ENCODE measurements around the gene ZNF804A.
"Not testable (repeated sequence)": the region's sequence is repeated elsewhere in the genome, so short reads cannot be mapped to it uniquely, and the experiment has no call there.

ZNF804A gene

DNA sequence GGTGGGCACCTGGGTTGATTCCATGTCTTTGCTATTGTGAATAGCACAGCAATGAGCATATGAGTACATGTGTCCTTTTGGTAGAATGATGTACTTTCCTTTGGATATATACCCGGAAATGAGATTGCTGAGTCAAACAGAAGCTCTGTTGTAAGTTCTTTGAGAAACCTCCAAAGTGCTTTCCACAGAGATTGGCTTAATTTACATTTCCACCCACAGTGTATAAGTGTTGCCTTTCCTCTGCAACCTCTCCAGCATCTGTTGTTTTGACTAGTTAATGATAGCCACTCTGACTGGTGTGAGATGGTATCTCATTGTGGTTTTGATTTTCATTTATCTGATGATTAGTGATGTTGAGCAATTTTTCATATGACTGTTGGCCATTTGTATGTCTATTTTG lies 194.8 kb downstream of the ZNF804A start:
- no peak for DNase-seq (ENCODE audit: low read depth, low spot score)
- no peak overlapping the region for H3K27ac ChIP-seq

- no peak overlapping the region for H3K27ac ChIP-seq
- no peak for DNase-seq (ENCODE audit: low read depth, low spot score)
These were observed 201.1 kb downstream of the ZNF804A start for GRCh38 chr2:184799379-184799778.

- H3K27ac ChIP-seq = no peak overlapping the region
- DNase-seq (ENCODE audit: low read depth, low spot score) = no peak
These were observed 216.1 kb downstream of the ZNF804A start for GRCh38 chr2:184814421-184814820.

- no peak overlapping the region for H3K27ac ChIP-seq
- DNase-seq (ENCODE audit: low read depth, low spot score) = no peak
These were observed 217.5 kb downstream of the ZNF804A start for GRCh38 chr2:184815824-184816223.

DNA sequence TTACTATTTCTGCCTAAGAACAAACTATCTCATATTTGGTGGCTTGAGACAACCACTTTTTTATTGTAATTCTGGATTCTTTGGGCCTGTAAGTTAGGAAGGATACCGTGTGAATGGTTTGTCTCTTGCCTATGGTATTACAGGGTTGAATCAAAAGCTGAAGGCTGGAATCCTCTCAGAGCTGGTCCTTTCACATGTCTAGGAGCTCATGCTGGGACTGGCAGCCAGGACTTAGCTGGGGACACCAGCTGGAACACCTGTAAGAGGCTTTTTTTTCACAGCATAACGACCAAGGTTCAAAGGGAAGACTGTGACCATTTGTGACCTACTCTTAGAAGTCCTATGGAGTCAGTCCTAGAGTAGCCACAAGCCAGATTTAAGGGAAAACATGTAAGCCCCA lies 226.3 kb downstream of the ZNF804A start:
- no peak for DNase-seq (ENCODE audit: low read depth, low spot score)

DNA sequence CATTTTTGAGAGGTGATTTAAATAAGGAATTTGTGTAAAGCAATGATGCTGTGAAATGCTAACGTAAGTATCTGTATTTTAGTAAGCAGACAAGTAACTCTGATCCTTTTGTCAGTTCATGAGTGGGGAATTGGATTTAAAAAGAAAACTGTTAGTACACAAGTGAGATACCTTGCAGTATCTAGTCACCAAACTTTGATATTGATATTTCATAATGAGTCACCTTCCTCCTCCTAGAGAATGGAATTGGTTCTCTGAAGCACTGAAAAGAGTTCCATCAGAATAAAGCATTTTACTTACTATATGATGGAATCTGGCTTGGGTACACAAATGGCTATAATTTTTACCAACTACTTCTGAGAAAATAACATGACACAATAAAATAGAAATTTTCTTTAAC lies 232.2 kb downstream of the ZNF804A start:
- no peak for DNase-seq (ENCODE audit: low read depth, low spot score)
- no peak overlapping the region for H3K27ac ChIP-seq

More for the DNA sequence above, 226.3 kb downstream of the ZNF804A start:
- H3K27ac ChIP-seq = no peak overlapping the region

- no peak overlapping the region for H3K27ac ChIP-seq
- DNase-seq (ENCODE audit: low read depth, low spot score) = no peak
These were observed 236.5 kb downstream of the ZNF804A start for GRCh38 chr2:184834699-184835397.

DNA sequence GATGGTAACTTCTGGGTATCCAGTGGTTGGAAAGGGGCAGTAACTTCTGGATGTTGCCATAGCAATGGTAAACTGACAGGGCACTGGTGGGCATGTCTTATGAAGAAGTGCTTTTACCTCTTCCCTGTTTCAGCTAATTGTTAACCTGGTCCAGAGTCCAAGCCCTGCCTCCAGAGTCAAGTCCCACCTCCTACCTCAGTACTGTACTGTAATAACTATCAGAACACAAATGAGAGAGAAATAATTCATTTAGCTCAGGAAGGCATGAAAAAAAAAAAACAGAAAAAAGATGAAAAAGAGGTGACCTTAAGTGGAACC lies 237.0 kb downstream of the ZNF804A start:
- DNase-seq (ENCODE audit: low read depth, low spot score) = no peak
- H3K27ac ChIP-seq = no peak overlapping the region

GRCh38 chr2:184847331-184847730 lies 249.0 kb downstream of the ZNF804A start:
- no peak overlapping the region for H3K27ac ChIP-seq
- DNase-seq (ENCODE audit: low read depth, low spot score) = no peak

GRCh38 chr2:184849516-184849915 lies 251.2 kb downstream of the ZNF804A start:
- DNase-seq (ENCODE audit: low read depth, low spot score) = no peak
- H3K27ac ChIP-seq = no peak overlapping the region

DNA sequence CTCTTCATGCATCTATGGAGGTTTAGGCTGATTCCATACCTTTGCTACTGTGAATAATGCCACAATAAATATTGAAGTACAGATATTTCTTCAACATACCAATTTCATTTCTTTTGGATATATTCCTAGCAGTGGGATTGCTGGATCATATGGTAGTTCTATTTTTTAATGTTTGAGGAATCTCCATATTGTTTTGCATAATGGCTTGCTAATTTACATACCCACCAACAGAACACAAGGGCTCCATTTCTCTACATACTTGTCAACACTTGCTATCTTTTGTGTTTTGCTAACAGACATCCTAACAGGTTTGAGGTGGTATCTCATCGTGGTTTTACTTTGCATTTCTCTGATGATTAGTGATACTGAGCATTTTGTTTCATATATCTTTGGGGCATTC lies 253.2 kb downstream of the ZNF804A start:
- no peak for DNase-seq (ENCODE audit: low read depth, low spot score)
- H3K27ac ChIP-seq = no peak overlapping the region

- no peak for DNase-seq (ENCODE audit: low read depth, low spot score)
These were observed 260.9 kb downstream of the ZNF804A start for GRCh38 chr2:184859187-184859586.

DNA sequence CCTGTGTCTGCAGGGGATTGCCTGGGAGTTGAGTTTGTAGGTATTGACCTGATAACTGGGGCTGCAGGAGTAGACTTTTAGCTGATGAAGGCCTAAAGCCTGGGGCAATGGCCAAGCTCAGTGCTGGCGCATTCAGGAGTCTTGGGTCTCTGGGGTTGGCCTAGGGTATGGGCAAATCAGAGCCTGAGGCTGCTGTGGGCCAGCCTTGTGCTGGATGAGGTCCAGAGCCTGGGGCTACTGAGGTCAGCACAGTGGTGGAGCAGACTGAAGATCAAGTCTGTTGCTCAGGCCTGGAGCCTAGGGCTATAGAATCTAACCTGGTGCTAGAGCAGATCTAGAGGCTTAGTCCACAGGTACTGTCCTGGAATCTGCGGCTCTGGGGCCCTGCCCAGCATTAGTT lies 262.4 kb downstream of the ZNF804A start:
- no peak for DNase-seq (ENCODE audit: low read depth, low spot score)
- no peak overlapping the region for H3K27ac ChIP-seq

More at GRCh38 chr2:184859187-184859586, 260.9 kb downstream of the ZNF804A start:
- H3K27ac ChIP-seq = no peak overlapping the region

DNA sequence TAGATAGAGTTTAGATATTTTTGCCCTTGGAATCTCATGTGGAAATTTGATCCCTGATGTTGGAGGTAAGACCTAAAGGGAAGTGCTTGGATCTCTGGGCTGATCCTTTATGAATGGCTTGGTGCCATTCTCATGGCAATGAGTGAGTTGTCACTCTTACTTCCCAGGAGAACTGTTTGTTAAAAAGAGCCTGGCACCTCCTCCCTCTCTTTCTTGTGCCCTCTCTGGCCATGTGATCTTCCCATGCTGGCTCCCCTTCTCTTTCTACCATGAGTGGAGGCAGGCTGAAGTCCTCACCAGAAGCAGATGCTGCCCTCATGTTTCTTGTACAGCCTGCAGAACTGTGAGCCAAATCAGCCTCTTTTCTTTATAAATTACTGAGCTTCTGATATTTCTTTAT lies 276.9 kb downstream of the ZNF804A start:
- H3K27ac ChIP-seq = no peak overlapping the region
- no peak for DNase-seq (ENCODE audit: low read depth, low spot score)

- no peak overlapping the region for H3K27ac ChIP-seq
- no peak for DNase-seq (ENCODE audit: low read depth, low spot score)
These were observed 277.6 kb downstream of the ZNF804A start for GRCh38 chr2:184875911-184876310.

- H3K27ac ChIP-seq = no peak overlapping the region
- no peak for DNase-seq (ENCODE audit: low read depth, low spot score)
These were observed 279.6 kb downstream of the ZNF804A start for GRCh38 chr2:184877909-184878308.

DNA sequence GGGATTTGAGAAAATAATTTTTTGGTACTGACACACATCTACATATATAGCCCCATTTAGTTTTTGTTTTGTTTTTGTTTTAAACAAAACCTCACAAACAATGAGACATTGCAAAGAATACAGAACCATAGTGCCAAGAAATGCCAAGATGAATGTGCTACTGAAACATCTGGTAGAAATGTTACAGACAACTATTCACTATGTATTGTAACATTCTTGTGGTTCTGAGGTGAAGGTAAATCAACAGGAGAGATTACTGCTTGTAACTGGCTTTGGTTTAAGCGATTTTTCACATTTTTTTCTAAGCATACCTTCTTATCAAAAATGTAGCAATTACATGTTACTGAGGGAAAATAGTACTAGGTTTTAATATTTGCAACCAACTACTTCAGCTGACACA lies 281.3 kb downstream of the ZNF804A start:
- H3K27ac ChIP-seq = no peak overlapping the region
- DNase-seq (ENCODE audit: low read depth, low spot score) = no peak

DNA sequence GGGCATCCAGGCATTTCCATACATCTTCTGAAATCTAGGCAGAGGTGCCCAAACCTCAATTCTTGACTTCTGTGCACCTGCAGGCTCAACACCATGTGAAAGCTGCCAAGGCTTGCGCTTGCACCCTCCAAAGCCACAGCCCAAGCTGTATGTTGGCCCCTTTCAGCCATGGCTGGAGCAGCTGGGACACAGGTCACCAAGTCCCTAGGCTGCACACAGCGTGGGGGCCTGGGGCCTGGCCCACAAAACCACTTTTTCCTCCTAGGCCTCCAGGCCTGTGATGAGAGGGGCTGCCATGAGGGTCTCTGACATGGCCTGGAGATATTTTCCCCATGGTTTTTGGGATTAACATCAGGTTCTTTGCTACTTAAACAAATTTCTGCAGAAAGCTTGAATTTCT lies 288.3 kb downstream of the ZNF804A start:
- not testable (repeated sequence) for H3K27ac ChIP-seq; DNase-seq (ENCODE audit: low read depth, low spot score)

- no peak for DNase-seq (ENCODE audit: low read depth, low spot score)
- no peak overlapping the region for H3K27ac ChIP-seq
These were observed 292.0 kb downstream of the ZNF804A start for GRCh38 chr2:184890311-184890710.

GRCh38 chr2:184904991-184905390 lies 306.7 kb downstream of the ZNF804A start:
- DNase-seq (ENCODE audit: low read depth, low spot score) = no peak

DNA sequence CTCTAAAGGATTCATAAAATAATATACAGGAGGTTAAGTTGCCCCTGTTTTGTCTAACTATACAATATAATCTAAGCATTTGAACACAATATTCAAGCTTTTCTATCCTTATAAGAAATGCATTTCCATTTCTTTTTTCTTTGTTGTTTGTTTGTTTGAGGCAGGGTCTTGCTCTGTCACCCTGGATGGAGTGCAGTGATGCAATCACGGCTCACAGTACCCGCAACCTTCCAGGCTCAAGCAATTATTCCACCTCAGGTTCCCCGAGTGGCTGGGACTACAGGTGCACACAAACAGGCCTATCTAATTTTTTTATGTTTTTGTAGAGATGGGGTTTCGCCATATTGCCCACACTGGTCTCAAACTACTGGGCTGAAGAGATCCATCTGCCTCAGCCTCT lies 307.8 kb downstream of the ZNF804A start:
- no peak overlapping the region for H3K27ac ChIP-seq
- no peak for DNase-seq (ENCODE audit: low read depth, low spot score)

More at GRCh38 chr2:184904991-184905390, 306.7 kb downstream of the ZNF804A start:
- no peak overlapping the region for H3K27ac ChIP-seq

GRCh38 chr2:184906709-184907108 lies 308.4 kb downstream of the ZNF804A start:
- DNase-seq (ENCODE audit: low read depth, low spot score) = no peak
- H3K27ac ChIP-seq = no peak overlapping the region

DNA sequence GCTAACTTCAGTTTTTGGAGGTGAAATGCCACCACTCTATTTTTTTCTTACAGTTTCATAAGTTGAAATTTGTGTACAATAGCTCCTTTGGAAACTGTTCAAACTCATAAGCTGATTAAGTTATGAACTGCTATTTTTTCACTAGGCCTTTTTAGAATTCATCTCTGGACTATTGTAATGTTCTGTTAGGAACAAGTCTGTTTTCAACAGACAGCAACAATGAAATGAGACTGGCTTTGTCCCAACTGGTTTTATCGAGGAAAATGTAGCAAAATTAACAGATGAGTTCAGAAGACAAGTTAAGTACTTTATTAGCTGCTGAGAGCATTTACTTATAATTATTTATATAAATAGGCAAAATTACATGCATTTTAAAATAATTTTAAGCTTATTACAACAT lies 310.6 kb downstream of the ZNF804A start:
- H3K27ac ChIP-seq = no peak overlapping the region
- DNase-seq (ENCODE audit: low read depth, low spot score) = no peak

Data from epithelial cell of prostate (primary cell).